LNCaP clone FGC (cell line): ENCODE results near the gene SUSD6.

Experiments used
- DNase-seq: peaks from one replicate; pipeline ENCODE4 v3.0.0-alpha.2; 2011; ENCODE audit warnings: low read depth
- H3K4me3 ChIP-seq: 2 replicates; pipeline ENCODE4 v1.5.1; 2011; ENCODE audit warnings: mild to moderate bottlenecking, low read depth, low read length, control low read depth
- CTCF ChIP-seq: IDR thresholded peaks from 2 replicates; pipeline ENCODE4 v1.5.1; 2012; ENCODE audit warnings: mild to moderate bottlenecking; ENCODE audit not compliant: control insufficient read depth, insufficient read depth; ENCODE audit errors: extremely low read depth

SUSD6 gene

GRCh38 chr14:69629225-69630127 is 18.1 kb downstream of the SUSD6 start:
- no peak for TF ChIP-seq CTCF
- DNase-seq = no peak
- no peak overlapping the region for H3K4me3 ChIP-seq

GRCh38 chr14:69630360-69630759 is 19.0 kb downstream of the SUSD6 start:
- DNase-seq = no peak
- TF ChIP-seq CTCF = no peak
- no peak overlapping the region for H3K4me3 ChIP-seq

- DNase-seq = no peak
- H3K4me3 ChIP-seq = no peak overlapping the region
- no peak for TF ChIP-seq CTCF
Measured at GRCh38 chr14:69631509-69631908, 20.1 kb downstream of the SUSD6 start.

- no peak for TF ChIP-seq CTCF
- H3K4me3 ChIP-seq = no peak overlapping the region
- no peak for DNase-seq
Measured at GRCh38 chr14:69632164-69632563, 20.8 kb downstream of the SUSD6 start.

GRCh38 chr14:69632593-69633151 is 21.3 kb downstream of the SUSD6 start:
- TF ChIP-seq CTCF = no peak
- H3K4me3 ChIP-seq = no peak overlapping the region
- DNase-seq = no peak

- no peak for TF ChIP-seq CTCF
- DNase-seq = no peak
- H3K4me3 ChIP-seq = no peak overlapping the region
Measured at GRCh38 chr14:69633238-69633637, 21.8 kb downstream of the SUSD6 start.

- DNase-seq = no peak
- no peak for TF ChIP-seq CTCF
- H3K4me3 ChIP-seq = no peak overlapping the region
Measured at GRCh38 chr14:69635981-69636639, 24.7 kb downstream of the SUSD6 start.
